ENCODE measurements around the gene RFTN1. TPM values are rescaled to one million over a fixed set of nuclear protein-coding genes. Genes with fewer than 3 reads are reported as not detected.

RFTN1 gene
- total RNA-seq, 2 experiments from 2014 or later: 81.8 to 152 TPM

DNA sequence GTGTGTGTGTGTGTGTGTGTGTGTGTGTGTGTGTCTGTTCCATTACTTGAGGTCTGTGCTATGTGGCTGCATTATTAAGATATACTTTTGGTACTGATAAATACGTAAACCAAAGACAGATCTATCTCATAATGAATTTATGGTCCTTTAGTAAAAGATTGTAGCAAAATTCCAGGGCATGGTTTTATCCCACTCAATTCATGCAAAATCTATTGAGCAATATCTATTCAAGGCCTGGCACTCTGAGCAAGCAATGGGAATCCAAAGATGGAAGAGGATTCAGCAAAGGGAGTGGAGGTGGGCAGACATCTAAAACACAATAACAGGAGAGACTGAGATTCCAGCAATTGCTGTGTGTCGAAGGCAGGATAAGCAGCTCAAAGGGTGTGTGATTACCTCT is 86.8 kb downstream of the RFTN1 start:
- Histone ChIP-seq H3K36me3 (ENCODE audit: insufficient read depth, low read length) (peaks cover 94% of the 10 kb centered on the region), H3K9me2 (ENCODE audit: insufficient read depth, low read length) (no peaks in the 10 kb centered on the region), H3K4me3 (ENCODE audit: low read depth, low read length, poor library complexity, severe bottlenecking) (no peak overlapping the region), H4K20me1 (ENCODE audit: insufficient read depth, low read length) (no peaks in the 10 kb centered on the region), H3K4me2 (ENCODE audit: low read length) (no peak overlapping the region), H3K27ac (ENCODE audit: low read depth, low read length, poor library complexity, severe bottlenecking) (peak overlapping the region; percentile 5), H2AFZ (ENCODE audit: low read length) (no peak overlapping the region), H3K4me1 (ENCODE audit: insufficient read depth, low read length, poor library complexity, severe bottlenecking) (peaks cover 87% of the 10 kb centered on the region), H3K9me3 (ENCODE audit: low read length) (no peaks in the 10 kb centered on the region; the same call in 1 of the 2 replicates), H3K79me2 (ENCODE audit: insufficient read depth, low read depth, low read length) (peaks cover 93% of the 10 kb centered on the region)
- no peak for DNase-seq (ENCODE audit: low spot score)
- ChIA-PET CTCF (ENCODE audit: unreplicated experiment) (no interaction called here), POLR2A (interaction anchor here (0.7 to 6.8 kb wide), 5 partner anchors 8 to 87 kb away, joined by 3 to 59 read pairs (median 3); partner anchors contain the start of gene RFTN1)
- no TSS peak for BruUV-seq (replicated peaks)
- intact Hi-C loops (cut with micrococcal nuclease; ENCODE audit: unreplicated experiment): no loop called here
- TF ChIP-seq EZH2phosphoT487 (IDR thresholded peaks at IDR 0.05; ENCODE audit: borderline replicate concordance, low read depth, low read length): no peak

DNA sequence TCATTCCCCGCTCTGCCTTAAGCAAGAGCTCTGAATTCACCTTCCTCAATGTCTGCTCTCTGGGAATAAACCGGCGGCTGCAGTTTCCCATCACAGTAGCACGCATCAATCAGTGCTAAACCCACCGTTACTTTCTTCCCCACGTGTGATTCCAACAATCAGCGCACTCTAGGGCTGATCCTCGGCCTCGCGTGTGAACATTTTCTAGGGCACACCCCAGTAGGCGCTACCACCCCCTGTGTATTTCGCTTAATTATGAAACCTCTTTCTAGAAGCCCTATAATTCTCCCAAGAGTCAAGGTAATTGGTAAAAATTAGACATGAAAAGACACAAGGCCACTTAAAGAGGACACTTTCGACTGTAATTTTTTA is 87.5 kb downstream of the RFTN1 start:
- Histone ChIP-seq H2AFZ (ENCODE audit: low read length) (no peak overlapping the region), H3K4me3 (ENCODE audit: low read depth, low read length, poor library complexity, severe bottlenecking) (no peak overlapping the region), H3K36me3 (ENCODE audit: insufficient read depth, low read length) (peaks cover 97% of the 10 kb centered on the region), H3K4me1 (ENCODE audit: insufficient read depth, low read length, poor library complexity, severe bottlenecking) (peaks cover 82% of the 10 kb centered on the region), H3K9me2 (ENCODE audit: insufficient read depth, low read length) (no peaks in the 10 kb centered on the region), H3K9me3 (ENCODE audit: low read length) (no peaks in the 10 kb centered on the region; the same call in 1 of the 2 replicates), H3K79me2 (ENCODE audit: insufficient read depth, low read depth, low read length) (peaks cover 99% of the 10 kb centered on the region), H3K4me2 (ENCODE audit: low read length) (peak overlapping the region; percentile 30; the same call in 1 of the 2 replicates), H3K27ac (ENCODE audit: low read depth, low read length, poor library complexity, severe bottlenecking) (no peak overlapping the region), H4K20me1 (ENCODE audit: insufficient read depth, low read length) (no peaks in the 10 kb centered on the region)
- DNase-seq (ENCODE audit: low spot score): no peak
- no TSS peak for BruUV-seq (replicated peaks)
- TF ChIP-seq EZH2phosphoT487 (IDR thresholded peaks at IDR 0.05; ENCODE audit: borderline replicate concordance, low read depth, low read length): no peak
- TF ChIP-seq, protein P1, sequence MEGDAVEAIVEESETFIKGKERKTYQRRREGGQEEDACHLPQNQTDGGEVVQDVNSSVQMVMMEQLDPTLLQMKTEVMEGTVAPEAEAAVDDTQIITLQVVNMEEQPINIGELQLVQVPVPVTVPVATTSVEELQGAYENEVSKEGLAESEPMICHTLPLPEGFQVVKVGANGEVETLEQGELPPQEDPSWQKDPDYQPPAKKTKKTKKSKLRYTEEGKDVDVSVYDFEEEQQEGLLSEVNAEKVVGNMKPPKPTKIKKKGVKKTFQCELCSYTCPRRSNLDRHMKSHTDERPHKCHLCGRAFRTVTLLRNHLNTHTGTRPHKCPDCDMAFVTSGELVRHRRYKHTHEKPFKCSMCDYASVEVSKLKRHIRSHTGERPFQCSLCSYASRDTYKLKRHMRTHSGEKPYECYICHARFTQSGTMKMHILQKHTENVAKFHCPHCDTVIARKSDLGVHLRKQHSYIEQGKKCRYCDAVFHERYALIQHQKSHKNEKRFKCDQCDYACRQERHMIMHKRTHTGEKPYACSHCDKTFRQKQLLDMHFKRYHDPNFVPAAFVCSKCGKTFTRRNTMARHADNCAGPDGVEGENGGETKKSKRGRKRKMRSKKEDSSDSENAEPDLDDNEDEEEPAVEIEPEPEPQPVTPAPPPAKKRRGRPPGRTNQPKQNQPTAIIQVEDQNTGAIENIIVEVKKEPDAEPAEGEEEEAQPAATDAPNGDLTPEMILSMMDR (conservative IDR thresholded peaks at IDR 0.05; ENCODE audit: low read length): no peak
- intact Hi-C loops (cut with micrococcal nuclease; ENCODE audit: unreplicated experiment): no loop called here
- POLR2A ChIA-PET: no interaction called here
- CTCF ChIA-PET (ENCODE audit: unreplicated experiment): interaction anchor here (0.9 kb wide), 1 partner anchor 12 kb away, joined by 3 read pairs; no protein-coding TSS in a partner anchor

DNA sequence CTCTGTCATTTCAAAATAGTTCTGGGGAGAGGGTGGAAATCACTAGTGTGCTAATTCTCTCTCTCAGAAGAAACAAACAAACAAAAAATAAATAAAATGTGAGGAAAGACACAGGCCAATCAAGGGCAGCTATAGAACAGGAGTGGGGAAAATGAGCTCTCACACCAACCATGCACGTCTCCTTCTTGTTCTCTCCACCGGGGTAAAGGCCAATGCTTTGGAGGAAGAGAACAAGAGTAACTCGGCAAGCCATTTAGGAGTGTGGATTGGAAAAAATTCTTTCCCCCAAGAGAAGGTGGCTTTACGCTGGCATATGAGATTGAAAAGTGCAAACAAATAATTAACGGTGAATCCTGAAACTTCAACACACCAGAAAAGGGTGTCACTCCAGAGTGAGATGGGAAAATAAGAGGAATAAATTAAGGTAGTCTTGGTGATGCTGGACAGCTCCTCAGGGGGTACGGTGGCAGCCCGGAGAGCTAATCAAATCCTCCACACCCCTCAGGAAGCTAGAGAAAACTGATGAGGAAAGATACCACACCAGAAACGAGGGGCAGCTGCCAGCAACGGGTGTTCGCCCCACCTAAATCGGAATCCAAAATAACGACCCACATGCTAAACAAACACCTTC is 88.0 kb downstream of the RFTN1 start:
- ChIA-PET CTCF (ENCODE audit: unreplicated experiment) (interaction anchor here (0.9 kb wide), 1 partner anchor 11 kb away, joined by 3 read pairs; no protein-coding TSS in a partner anchor), POLR2A (interaction anchor here (0.5 kb wide), 1 partner anchor 760 kb away, joined by 4 read pairs; no protein-coding TSS in a partner anchor)
- Histone ChIP-seq H3K79me2 (ENCODE audit: insufficient read depth, low read depth, low read length) (peaks cover 99% of the 10 kb centered on the region), H2AFZ (ENCODE audit: low read length) (no peak overlapping the region), H3K9me2 (ENCODE audit: insufficient read depth, low read length) (no peaks in the 10 kb centered on the region), H3K4me3 (ENCODE audit: low read depth, low read length, poor library complexity, severe bottlenecking) (no peak overlapping the region), H4K20me1 (ENCODE audit: insufficient read depth, low read length) (no peaks in the 10 kb centered on the region), H3K4me2 (ENCODE audit: low read length) (peak overlapping the region; percentile 30), H3K9me3 (ENCODE audit: low read length) (no peaks in the 10 kb centered on the region; the same call in 1 of the 2 replicates), H3K27ac (ENCODE audit: low read depth, low read length, poor library complexity, severe bottlenecking) (peak overlapping the region; percentile 67), H3K36me3 (ENCODE audit: insufficient read depth, low read length) (peaks cover 97% of the 10 kb centered on the region), H3K4me1 (ENCODE audit: insufficient read depth, low read length, poor library complexity, severe bottlenecking) (peaks cover 82% of the 10 kb centered on the region)
- intact Hi-C loops (cut with micrococcal nuclease; ENCODE audit: unreplicated experiment): no loop called here
- no peak for DNase-seq (ENCODE audit: low spot score)
- BruUV-seq (replicated peaks): no TSS peak
- TF ChIP-seq EZH2phosphoT487 (IDR thresholded peaks at IDR 0.05; ENCODE audit: borderline replicate concordance, low read depth, low read length): no peak
- TF ChIP-seq, protein P1 (conservative IDR thresholded peaks at IDR 0.05; ENCODE audit: low read length): no peak

All from OCI-LY7 (cell line).